ENCODE results near the gene ANKS1A.
"Not testable (repeated sequence)": the region's sequence is repeated elsewhere in the genome, so short reads cannot be mapped to it uniquely, and the experiment has no call there.

ANKS1A gene

GRCh38 chr6:35128496-35128895 is 239.4 kb downstream of the ANKS1A start:
- H3K4me3 ChIP-seq (ENCODE audit: low read length), result no peak overlapping the region
- H3K27ac ChIP-seq (ENCODE audit: low read length), result no peak overlapping the region
- H3K36me3 ChIP-seq (ENCODE audit: control insufficient read depth, insufficient read depth, low read length), result no peaks in the 10 kb centered on the region
- no peaks in the 10 kb centered on the region for H3K9me3 ChIP-seq (ENCODE audit: control insufficient read depth, insufficient read depth, low read length)
- WGBS (ENCODE audit: insufficient coverage, insufficient read length), result no CpG with 5 or more reads among the region's 3 CpGs
- H3K4me1 ChIP-seq (ENCODE audit: control insufficient read depth, insufficient read depth, low read length), result no peaks in the 10 kb centered on the region
- no peaks in the 10 kb centered on the region for H3K27me3 ChIP-seq (ENCODE audit: control insufficient read depth, insufficient read depth, low read length)
- DNase-seq (ENCODE audit: low read depth, low spot score), result no peak

GRCh38 chr6:35136185-35136584 is 247.1 kb downstream of the ANKS1A start:
- H3K4me1 ChIP-seq (ENCODE audit: control insufficient read depth, insufficient read depth, low read length), result no peaks in the 10 kb centered on the region; the same call in 1 of the 2 replicates
- no peaks in the 10 kb centered on the region for H3K36me3 ChIP-seq (ENCODE audit: control insufficient read depth, insufficient read depth, low read length)
- WGBS (ENCODE audit: insufficient coverage, insufficient read length), result no CpG with 5 or more reads among the region's 4 CpGs
- no peak for DNase-seq (ENCODE audit: low read depth, low spot score)
- H3K9me3 ChIP-seq (ENCODE audit: control insufficient read depth, insufficient read depth, low read length), result no peaks in the 10 kb centered on the region
- H3K27ac ChIP-seq (ENCODE audit: low read length), result no peak overlapping the region
- no peaks in the 10 kb centered on the region for H3K27me3 ChIP-seq (ENCODE audit: control insufficient read depth, insufficient read depth, low read length)
- H3K4me3 ChIP-seq (ENCODE audit: low read length), result no peak overlapping the region

GRCh38 chr6:35138191-35138590 is 249.1 kb downstream of the ANKS1A start:
- no CpG with 5 or more reads among the region's 3 CpGs for WGBS (ENCODE audit: insufficient coverage, insufficient read length)
- not testable (repeated sequence) for H3K4me1 ChIP-seq (ENCODE audit: control insufficient read depth, insufficient read depth, low read length); H3K27ac ChIP-seq (ENCODE audit: low read length); H3K4me3 ChIP-seq (ENCODE audit: low read length); H3K27me3 ChIP-seq (ENCODE audit: control insufficient read depth, insufficient read depth, low read length); H3K9me3 ChIP-seq (ENCODE audit: control insufficient read depth, insufficient read depth, low read length); H3K36me3 ChIP-seq (ENCODE audit: control insufficient read depth, insufficient read depth, low read length); DNase-seq (ENCODE audit: low read depth, low spot score)

GRCh38 chr6:35139470-35139869 is 250.4 kb downstream of the ANKS1A start:
- no CpG with 5 or more reads among the region's 2 CpGs for WGBS (ENCODE audit: insufficient coverage, insufficient read length)
- H3K27me3 ChIP-seq (ENCODE audit: control insufficient read depth, insufficient read depth, low read length), result no peaks in the 10 kb centered on the region
- no peaks in the 10 kb centered on the region for H3K9me3 ChIP-seq (ENCODE audit: control insufficient read depth, insufficient read depth, low read length)
- no peak overlapping the region for H3K27ac ChIP-seq (ENCODE audit: low read length)
- no peaks in the 10 kb centered on the region for H3K36me3 ChIP-seq (ENCODE audit: control insufficient read depth, insufficient read depth, low read length)
- no peak overlapping the region for H3K4me3 ChIP-seq (ENCODE audit: low read length)
- DNase-seq (ENCODE audit: low read depth, low spot score), result no peak
- no peaks in the 10 kb centered on the region; the same call in 1 of the 2 replicates for H3K4me1 ChIP-seq (ENCODE audit: control insufficient read depth, insufficient read depth, low read length)

GRCh38 chr6:35139924-35140638 is 251.0 kb downstream of the ANKS1A start:
- no peak for DNase-seq (ENCODE audit: low read depth, low spot score)
- no peaks in the 10 kb centered on the region; the same call in 1 of the 2 replicates for H3K4me1 ChIP-seq (ENCODE audit: control insufficient read depth, insufficient read depth, low read length)
- no peaks in the 10 kb centered on the region for H3K27me3 ChIP-seq (ENCODE audit: control insufficient read depth, insufficient read depth, low read length)
- H3K36me3 ChIP-seq (ENCODE audit: control insufficient read depth, insufficient read depth, low read length), result no peaks in the 10 kb centered on the region
- H3K27ac ChIP-seq (ENCODE audit: low read length), result no peak overlapping the region
- no peaks in the 10 kb centered on the region for H3K9me3 ChIP-seq (ENCODE audit: control insufficient read depth, insufficient read depth, low read length)
- no peak overlapping the region for H3K4me3 ChIP-seq (ENCODE audit: low read length)
- no CpG with 5 or more reads among the region's 17 CpGs for WGBS (ENCODE audit: insufficient coverage, insufficient read length)

- H3K4me3 ChIP-seq (ENCODE audit: low read length), result no peak overlapping the region
- WGBS (ENCODE audit: insufficient coverage, insufficient read length), result no CpG with 5 or more reads among the region's 15 CpGs
Measured at GRCh38 chr6:35140639-35141006, 251.6 kb downstream of the ANKS1A start.

More at GRCh38 chr6:35140639-35141006, 251.6 kb downstream of the ANKS1A start:
- no peaks in the 10 kb centered on the region for H3K36me3 ChIP-seq (ENCODE audit: control insufficient read depth, insufficient read depth, low read length)
- H3K9me3 ChIP-seq (ENCODE audit: control insufficient read depth, insufficient read depth, low read length), result no peaks in the 10 kb centered on the region
- no peaks in the 10 kb centered on the region for H3K27me3 ChIP-seq (ENCODE audit: control insufficient read depth, insufficient read depth, low read length)
- no peak for DNase-seq (ENCODE audit: low read depth, low spot score)
- no peaks in the 10 kb centered on the region; the same call in 1 of the 2 replicates for H3K4me1 ChIP-seq (ENCODE audit: control insufficient read depth, insufficient read depth, low read length)
- no peak overlapping the region for H3K27ac ChIP-seq (ENCODE audit: low read length)

Data from iPS DF 6.9 (cell line).